Measurements from ENCODE around the gene GPR171. TPM values are rescaled to one million over a fixed set of nuclear protein-coding genes. Genes with fewer than 3 reads are reported as not detected.

Gene GPR171
- total RNA-seq, 1 experiment from 2014 or later: not detected

GRCh38 chr3:151230646-151231045 is 27.6 kb upstream of the GPR171 start:
- no peak for DNase-seq
- Histone ChIP-seq H3K9me3 (ENCODE audit: insufficient read depth, low read depth) (no peaks in the 10 kb centered on the region), H3K4me1 (replicated peaks; ENCODE audit: insufficient read depth) (peaks cover 28% of the 10 kb centered on the region), H3K27ac (no peak overlapping the region), H3K4me3 (no peak overlapping the region), H3K4me2 (no peak overlapping the region), H3K27me3 (ENCODE audit: insufficient read depth, low read depth) (no peaks in the 10 kb centered on the region), H3F3A (ENCODE audit: insufficient read depth, low read depth) (peaks cover 6% of the 10 kb centered on the region; the same call in 1 of the 2 replicates), H3K79me2 (ENCODE audit: low read depth) (no peaks in the 10 kb centered on the region), H3K9me2 (ENCODE audit: insufficient read depth) (no peaks in the 10 kb centered on the region), H4K20me1 (ENCODE audit: insufficient read depth) (no peaks in the 10 kb centered on the region), H3K36me3 (ENCODE audit: low read depth) (no peaks in the 10 kb centered on the region), H2AFZ (no peak overlapping the region)
- intact Hi-C loops (cut with micrococcal nuclease; ENCODE audit: unreplicated experiment): no loop called here
- BruUV-seq (replicated peaks): no TSS peak
- TF ChIP-seq, protein P1, sequence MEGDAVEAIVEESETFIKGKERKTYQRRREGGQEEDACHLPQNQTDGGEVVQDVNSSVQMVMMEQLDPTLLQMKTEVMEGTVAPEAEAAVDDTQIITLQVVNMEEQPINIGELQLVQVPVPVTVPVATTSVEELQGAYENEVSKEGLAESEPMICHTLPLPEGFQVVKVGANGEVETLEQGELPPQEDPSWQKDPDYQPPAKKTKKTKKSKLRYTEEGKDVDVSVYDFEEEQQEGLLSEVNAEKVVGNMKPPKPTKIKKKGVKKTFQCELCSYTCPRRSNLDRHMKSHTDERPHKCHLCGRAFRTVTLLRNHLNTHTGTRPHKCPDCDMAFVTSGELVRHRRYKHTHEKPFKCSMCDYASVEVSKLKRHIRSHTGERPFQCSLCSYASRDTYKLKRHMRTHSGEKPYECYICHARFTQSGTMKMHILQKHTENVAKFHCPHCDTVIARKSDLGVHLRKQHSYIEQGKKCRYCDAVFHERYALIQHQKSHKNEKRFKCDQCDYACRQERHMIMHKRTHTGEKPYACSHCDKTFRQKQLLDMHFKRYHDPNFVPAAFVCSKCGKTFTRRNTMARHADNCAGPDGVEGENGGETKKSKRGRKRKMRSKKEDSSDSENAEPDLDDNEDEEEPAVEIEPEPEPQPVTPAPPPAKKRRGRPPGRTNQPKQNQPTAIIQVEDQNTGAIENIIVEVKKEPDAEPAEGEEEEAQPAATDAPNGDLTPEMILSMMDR (conservative IDR thresholded peaks at IDR 0.05): no peak
- no peak for TF ChIP-seq EZH2 (IDR thresholded peaks at IDR 0.05; ENCODE audit: low read depth)
- POLR2A ChIA-PET (ENCODE audit: unreplicated experiment): no interaction called here
- CTCF ChIA-PET: interaction anchor here (0.9 kb wide), 1 partner anchor 97 kb away, joined by 3 read pairs; no protein-coding TSS in a partner anchor

GRCh38 chr3:151228666-151229040 is 25.6 kb upstream of the GPR171 start:
- no peak overlapping the region for H3K4me3 ChIP-seq
- intact Hi-C loops (cut with micrococcal nuclease; ENCODE audit: unreplicated experiment): loop anchor here (1.0 to 5.0 kb wide), 3 partner anchors 61 to 1346 kb away; no protein-coding TSS in a partner anchor
- H3K9me3 ChIP-seq (ENCODE audit: insufficient read depth, low read depth): no peaks in the 10 kb centered on the region
- BruUV-seq (replicated peaks): no TSS peak
- H2AFZ ChIP-seq: no peak overlapping the region
- ChIA-PET POLR2A (ENCODE audit: unreplicated experiment) (no interaction called here), CTCF (interaction anchor here (0.6 to 1.3 kb wide), 5 partner anchors 38 to 99 kb away, joined by 3 to 9 read pairs (median 3); partner anchors contain the start of gene GPR87)
- no peaks in the 10 kb centered on the region for H3K27me3 ChIP-seq (ENCODE audit: insufficient read depth, low read depth)
- H3K79me2 ChIP-seq (ENCODE audit: low read depth): no peaks in the 10 kb centered on the region
- peaks cover 28% of the 10 kb centered on the region for H3K4me1 ChIP-seq (replicated peaks; ENCODE audit: insufficient read depth)
- H3K9me2 ChIP-seq (ENCODE audit: insufficient read depth): no peaks in the 10 kb centered on the region
- peak overlapping the region; percentile 40 for H3K27ac ChIP-seq
- no peaks in the 10 kb centered on the region for H3K36me3 ChIP-seq (ENCODE audit: low read depth)
- H4K20me1 ChIP-seq (ENCODE audit: insufficient read depth): no peaks in the 10 kb centered on the region
- peaks cover 6% of the 10 kb centered on the region; the same call in 1 of the 2 replicates for H3F3A ChIP-seq (ENCODE audit: insufficient read depth, low read depth)
- peak overlapping the region; percentile 51 for H3K4me2 ChIP-seq
- TF ChIP-seq EZH2 (IDR thresholded peaks at IDR 0.05; ENCODE audit: low read depth): no peak
- TF ChIP-seq, protein P1 (conservative IDR thresholded peaks at IDR 0.05): no peak
- DNase-seq: peak in 1 of 2 experiments; percentile 5

DNA sequence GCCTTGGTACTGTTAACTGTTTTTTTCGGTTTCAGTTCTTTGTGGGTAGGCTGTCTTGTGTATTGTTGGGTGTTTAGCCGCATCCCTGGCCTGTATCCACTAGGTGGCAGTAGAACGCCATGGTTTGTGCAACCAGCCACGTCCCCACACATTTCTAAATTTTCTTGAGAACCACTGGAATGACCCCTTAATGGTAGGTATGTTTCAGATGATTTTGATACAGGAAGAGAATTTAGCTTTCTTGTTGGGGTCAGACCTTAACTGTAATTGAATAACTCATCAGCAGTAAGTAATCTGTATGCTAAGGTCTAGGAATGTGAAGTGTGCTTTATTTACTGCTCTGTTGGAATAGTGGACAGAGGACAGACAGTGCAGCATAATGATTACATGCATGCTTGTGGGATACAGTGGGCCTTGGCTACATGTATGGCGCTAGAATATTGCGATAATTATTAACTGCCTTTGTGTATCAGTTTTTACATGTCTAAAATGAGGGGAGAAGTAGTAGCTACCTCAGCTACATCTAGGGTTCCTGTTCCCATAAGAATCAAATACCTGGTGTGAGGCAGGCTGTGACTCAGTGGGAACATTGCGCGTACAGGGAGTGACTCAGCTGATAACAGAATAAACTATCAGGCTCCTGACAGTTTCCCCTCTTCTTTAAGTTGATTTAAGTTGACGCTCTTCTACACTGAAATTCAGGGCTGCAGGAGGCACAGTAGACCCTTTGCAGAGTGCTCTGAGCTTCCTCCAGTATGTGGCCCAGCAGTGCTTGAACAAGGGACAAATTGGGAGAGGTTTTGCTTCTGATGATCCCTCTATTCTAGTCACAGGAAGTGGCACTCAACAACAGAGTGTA is 25.0 kb upstream of the GPR171 start:
- intact Hi-C loops (cut with micrococcal nuclease; ENCODE audit: unreplicated experiment): loop anchor here (1.0 to 5.0 kb wide), 6 partner anchors 55 to 1346 kb away; no protein-coding TSS in a partner anchor
- Histone ChIP-seq H3K4me3 (no peak overlapping the region), H3K27me3 (ENCODE audit: insufficient read depth, low read depth) (no peaks in the 10 kb centered on the region), H3K4me2 (peak overlapping the region; percentile 51), H3K4me1 (replicated peaks; ENCODE audit: insufficient read depth) (peaks cover 28% of the 10 kb centered on the region), H3K9me3 (ENCODE audit: insufficient read depth, low read depth) (no peaks in the 10 kb centered on the region), H4K20me1 (ENCODE audit: insufficient read depth) (no peaks in the 10 kb centered on the region), H3F3A (ENCODE audit: insufficient read depth, low read depth) (peaks cover 6% of the 10 kb centered on the region; the same call in 1 of the 2 replicates), H3K36me3 (ENCODE audit: low read depth) (no peaks in the 10 kb centered on the region), H3K79me2 (ENCODE audit: low read depth) (no peaks in the 10 kb centered on the region), H3K27ac (peak overlapping the region; percentile 40), H3K9me2 (ENCODE audit: insufficient read depth) (no peaks in the 10 kb centered on the region), H2AFZ (peak overlapping the region; percentile 42; the same call in 1 of the 2 replicates)
- no peak for TF ChIP-seq EZH2 (IDR thresholded peaks at IDR 0.05; ENCODE audit: low read depth)
- TF ChIP-seq, protein P1 (conservative IDR thresholded peaks at IDR 0.05): peak; percentile 98
- POLR2A ChIA-PET (ENCODE audit: unreplicated experiment): no interaction called here
- no TSS peak for BruUV-seq (replicated peaks)
- CTCF ChIA-PET: interaction anchor here (0.6 to 1.3 kb wide), 5 partner anchors 52 to 100 kb away, joined by 3 to 8 read pairs (median 3); partner anchors contain the start of gene GPR87
- DNase-seq: peak; percentile 68 to 75
